ENCODE results near the gene WEE2.

DNA sequence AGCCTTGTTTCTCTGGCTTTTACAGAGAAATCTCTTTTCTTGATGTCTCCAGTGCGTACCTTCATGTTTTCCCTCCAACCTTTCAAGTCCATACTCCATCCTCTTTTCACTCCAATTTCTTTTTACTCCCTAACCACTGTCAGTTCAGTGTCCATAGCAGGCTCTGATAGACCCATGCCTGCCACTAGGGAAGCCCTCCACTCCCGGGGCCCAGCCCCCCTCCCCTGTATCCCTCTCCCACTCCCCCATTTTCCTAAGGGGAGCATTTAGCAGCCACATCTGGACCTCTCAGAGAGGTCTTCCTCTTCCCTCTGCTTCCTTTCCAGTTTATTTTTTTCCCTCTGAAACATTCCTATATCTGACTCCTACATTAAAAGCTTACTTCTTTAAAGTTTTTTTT, 39.3 kb upstream of the WEE2 start:
- TF ChIP-seq, protein P1, sequence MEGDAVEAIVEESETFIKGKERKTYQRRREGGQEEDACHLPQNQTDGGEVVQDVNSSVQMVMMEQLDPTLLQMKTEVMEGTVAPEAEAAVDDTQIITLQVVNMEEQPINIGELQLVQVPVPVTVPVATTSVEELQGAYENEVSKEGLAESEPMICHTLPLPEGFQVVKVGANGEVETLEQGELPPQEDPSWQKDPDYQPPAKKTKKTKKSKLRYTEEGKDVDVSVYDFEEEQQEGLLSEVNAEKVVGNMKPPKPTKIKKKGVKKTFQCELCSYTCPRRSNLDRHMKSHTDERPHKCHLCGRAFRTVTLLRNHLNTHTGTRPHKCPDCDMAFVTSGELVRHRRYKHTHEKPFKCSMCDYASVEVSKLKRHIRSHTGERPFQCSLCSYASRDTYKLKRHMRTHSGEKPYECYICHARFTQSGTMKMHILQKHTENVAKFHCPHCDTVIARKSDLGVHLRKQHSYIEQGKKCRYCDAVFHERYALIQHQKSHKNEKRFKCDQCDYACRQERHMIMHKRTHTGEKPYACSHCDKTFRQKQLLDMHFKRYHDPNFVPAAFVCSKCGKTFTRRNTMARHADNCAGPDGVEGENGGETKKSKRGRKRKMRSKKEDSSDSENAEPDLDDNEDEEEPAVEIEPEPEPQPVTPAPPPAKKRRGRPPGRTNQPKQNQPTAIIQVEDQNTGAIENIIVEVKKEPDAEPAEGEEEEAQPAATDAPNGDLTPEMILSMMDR (conservative IDR thresholded peaks at IDR 0.05): no peak
- TF ChIP-seq ZFX (IDR thresholded peaks at IDR 0.05): no peak

Measured in C4-2B (cell line).